Loucy (cell line): Measurements from ENCODE around the gene ARHGAP42.

Experiments
- H2AFZ ChIP-seq: fragments of 200-600 bp; sonication (generic); 2 replicates; pipeline ENCODE4 v1.6.0; 2016; ENCODE audit warnings: antibody characterized with exemption, mild to moderate bottlenecking, low read length, moderate library complexity
- H3F3A ChIP-seq: fragments of 200-600 bp; 2 replicates; pipeline ENCODE4 v1.6.0; 2016; ENCODE audit warnings: antibody characterized with exemption, low read depth, mild to moderate bottlenecking
- H3K27me3 ChIP-seq: fragments of 200-600 bp; sonication (generic); 2 replicates; pipeline ENCODE4 v1.6.1; 2014; ENCODE audit warnings: low read length, mild to moderate bottlenecking; ENCODE audit not compliant: insufficient read depth, poor library complexity, severe bottlenecking
- H3K36me3 ChIP-seq: fragments of 200-600 bp; sonication (generic); 2 replicates; pipeline ENCODE4 v1.6.1; 2016; ENCODE audit warnings: low read length; ENCODE audit not compliant: insufficient read depth
- H3K4me1 ChIP-seq: fragments of 200-600 bp; sonication (generic); 2 replicates; pipeline ENCODE4 v1.5.1; 2014; ENCODE audit warnings: low read length, mild to moderate bottlenecking; ENCODE audit not compliant: insufficient read depth, poor library complexity, severe bottlenecking
- H3K4me2 ChIP-seq: fragments of 200-600 bp; sonication (generic); 2 replicates; pipeline ENCODE4 v1.6.0; 2014; ENCODE audit warnings: antibody characterized with exemption, low read length, low read depth, mild to moderate bottlenecking; ENCODE audit not compliant: poor library complexity, severe bottlenecking
- H3K4me3 ChIP-seq: fragments of 200-600 bp; sonication (generic); 2 replicates; pipeline ENCODE4 v1.5.1; 2014; ENCODE audit warnings: low read length, mild to moderate bottlenecking, mixed read lengths; ENCODE audit not compliant: poor library complexity, severe bottlenecking
- H3K79me2 ChIP-seq: fragments of 200-600 bp; sonication (generic); 2 replicates; pipeline ENCODE4 v1.6.1; 2014; ENCODE audit warnings: low read length; ENCODE audit not compliant: insufficient read depth
- H3K9ac ChIP-seq: fragments of 200-600 bp; sonication (generic); 2 replicates; pipeline ENCODE4 v1.6.0; 2014; ENCODE audit warnings: mild to moderate bottlenecking, low read depth, low read length, moderate library complexity; ENCODE audit not compliant: poor library complexity, severe bottlenecking
- H3K9me2 ChIP-seq: fragments of 200-600 bp; sonication (generic); replicated peaks from 2 replicates; pipeline ENCODE4 v1.6.1; 2016; ENCODE audit warnings: low read depth, low read length, mixed read lengths
- H3K9me3 ChIP-seq: fragments of 200-600 bp; sonication (generic); 2 replicates; pipeline ENCODE4 v1.6.1; 2014; ENCODE audit warnings: mild to moderate bottlenecking, antibody characterized with exemption, low read length, low read depth; ENCODE audit not compliant: insufficient read depth
- H4K20me1 ChIP-seq: fragments of 200-600 bp; sonication (generic); 2 replicates; pipeline ENCODE4 v1.6.0; 2014; ENCODE audit warnings: antibody characterized with exemption, low read length, mild to moderate bottlenecking; ENCODE audit not compliant: insufficient read depth, poor library complexity, severe bottlenecking
- EZH2phosphoT487 ChIP-seq: fragments of 200-600 bp; IDR thresholded peaks from 2 replicates; pipeline ENCODE4 v1.6.1; 2018; ENCODE audit warnings: antibody characterized with exemption, mild to moderate bottlenecking, moderate library complexity, borderline replicate concordance
- TF ChIP-seq, protein P1 (sequence below): fragments of 200-600 bp; sonication (generic); conservative IDR thresholded peaks from 2 replicates; pipeline ENCODE4 v1.5.1; 2014; ENCODE audit warnings: mild to moderate bottlenecking, antibody characterized with exemption, low read length

Gene ARHGAP42, protein sequence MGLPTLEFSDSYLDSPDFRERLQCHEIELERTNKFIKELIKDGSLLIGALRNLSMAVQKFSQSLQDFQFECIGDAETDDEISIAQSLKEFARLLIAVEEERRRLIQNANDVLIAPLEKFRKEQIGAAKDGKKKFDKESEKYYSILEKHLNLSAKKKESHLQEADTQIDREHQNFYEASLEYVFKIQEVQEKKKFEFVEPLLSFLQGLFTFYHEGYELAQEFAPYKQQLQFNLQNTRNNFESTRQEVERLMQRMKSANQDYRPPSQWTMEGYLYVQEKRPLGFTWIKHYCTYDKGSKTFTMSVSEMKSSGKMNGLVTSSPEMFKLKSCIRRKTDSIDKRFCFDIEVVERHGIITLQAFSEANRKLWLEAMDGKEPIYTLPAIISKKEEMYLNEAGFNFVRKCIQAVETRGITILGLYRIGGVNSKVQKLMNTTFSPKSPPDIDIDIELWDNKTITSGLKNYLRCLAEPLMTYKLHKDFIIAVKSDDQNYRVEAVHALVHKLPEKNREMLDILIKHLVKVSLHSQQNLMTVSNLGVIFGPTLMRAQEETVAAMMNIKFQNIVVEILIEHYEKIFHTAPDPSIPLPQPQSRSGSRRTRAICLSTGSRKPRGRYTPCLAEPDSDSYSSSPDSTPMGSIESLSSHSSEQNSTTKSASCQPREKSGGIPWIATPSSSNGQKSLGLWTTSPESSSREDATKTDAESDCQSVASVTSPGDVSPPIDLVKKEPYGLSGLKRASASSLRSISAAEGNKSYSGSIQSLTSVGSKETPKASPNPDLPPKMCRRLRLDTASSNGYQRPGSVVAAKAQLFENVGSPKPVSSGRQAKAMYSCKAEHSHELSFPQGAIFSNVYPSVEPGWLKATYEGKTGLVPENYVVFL

DNA sequence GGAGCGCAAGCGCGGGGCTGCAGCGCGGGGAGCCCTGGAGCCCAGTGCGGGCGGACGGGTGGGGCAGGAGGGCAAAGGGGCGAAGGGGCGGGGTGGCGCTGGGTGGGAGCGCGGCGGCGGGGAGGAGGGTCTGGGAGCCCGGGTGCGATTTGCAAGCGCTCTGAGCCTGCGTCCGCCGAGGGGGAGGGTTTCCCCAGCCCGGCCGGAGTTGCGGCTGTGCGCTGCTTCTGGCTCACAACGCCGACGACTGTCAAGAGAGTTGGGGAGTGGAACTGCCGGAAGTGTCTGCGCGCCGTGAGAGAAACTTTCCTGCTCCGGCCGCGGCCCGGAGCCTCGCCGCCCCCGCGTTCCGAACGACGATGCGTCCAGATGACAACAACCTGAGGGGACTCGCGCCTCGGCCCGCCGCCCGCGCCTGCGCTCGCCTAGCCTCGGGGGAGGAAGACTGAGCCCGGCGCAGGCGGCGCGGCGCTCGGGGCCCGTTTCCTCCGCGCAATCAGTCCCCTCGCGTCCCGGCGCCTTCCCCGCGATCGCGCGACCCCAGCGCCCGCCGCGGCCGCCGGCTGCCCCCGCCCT, at the start of gene ARHGAP42:
Gene ARHGAP42 (plus strand): TSS at position 235 of the 576 bp plus-strand sequence. CDS start 391 bp downstream, outside the sequence.
- no peaks in the 10 kb centered on the region for H3K4me1 ChIP-seq
- H3F3A ChIP-seq, result no peaks in the 10 kb centered on the region
- H4K20me1 ChIP-seq, result no peaks in the 10 kb centered on the region
- no peak within 1 kb of the TSS for H3K9ac ChIP-seq
- no peaks in the 10 kb centered on the region for H3K27me3 ChIP-seq
- no peak within 1 kb of the TSS for H3K4me2 ChIP-seq
- no peaks in the 10 kb centered on the region for H3K9me2 ChIP-seq
- TF ChIP-seq, protein P1, sequence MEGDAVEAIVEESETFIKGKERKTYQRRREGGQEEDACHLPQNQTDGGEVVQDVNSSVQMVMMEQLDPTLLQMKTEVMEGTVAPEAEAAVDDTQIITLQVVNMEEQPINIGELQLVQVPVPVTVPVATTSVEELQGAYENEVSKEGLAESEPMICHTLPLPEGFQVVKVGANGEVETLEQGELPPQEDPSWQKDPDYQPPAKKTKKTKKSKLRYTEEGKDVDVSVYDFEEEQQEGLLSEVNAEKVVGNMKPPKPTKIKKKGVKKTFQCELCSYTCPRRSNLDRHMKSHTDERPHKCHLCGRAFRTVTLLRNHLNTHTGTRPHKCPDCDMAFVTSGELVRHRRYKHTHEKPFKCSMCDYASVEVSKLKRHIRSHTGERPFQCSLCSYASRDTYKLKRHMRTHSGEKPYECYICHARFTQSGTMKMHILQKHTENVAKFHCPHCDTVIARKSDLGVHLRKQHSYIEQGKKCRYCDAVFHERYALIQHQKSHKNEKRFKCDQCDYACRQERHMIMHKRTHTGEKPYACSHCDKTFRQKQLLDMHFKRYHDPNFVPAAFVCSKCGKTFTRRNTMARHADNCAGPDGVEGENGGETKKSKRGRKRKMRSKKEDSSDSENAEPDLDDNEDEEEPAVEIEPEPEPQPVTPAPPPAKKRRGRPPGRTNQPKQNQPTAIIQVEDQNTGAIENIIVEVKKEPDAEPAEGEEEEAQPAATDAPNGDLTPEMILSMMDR, result no peak
- no peak for TF ChIP-seq EZH2phosphoT487
- no peaks in the 10 kb centered on the region for H3K9me3 ChIP-seq
- H3K79me2 ChIP-seq, result no peaks in the 10 kb centered on the region
- H2AFZ ChIP-seq, result no peak within 1 kb of the TSS
- H3K4me3 ChIP-seq, result no peak within 1 kb of the TSS
- no peaks in the 10 kb centered on the region for H3K36me3 ChIP-seq

DNA sequence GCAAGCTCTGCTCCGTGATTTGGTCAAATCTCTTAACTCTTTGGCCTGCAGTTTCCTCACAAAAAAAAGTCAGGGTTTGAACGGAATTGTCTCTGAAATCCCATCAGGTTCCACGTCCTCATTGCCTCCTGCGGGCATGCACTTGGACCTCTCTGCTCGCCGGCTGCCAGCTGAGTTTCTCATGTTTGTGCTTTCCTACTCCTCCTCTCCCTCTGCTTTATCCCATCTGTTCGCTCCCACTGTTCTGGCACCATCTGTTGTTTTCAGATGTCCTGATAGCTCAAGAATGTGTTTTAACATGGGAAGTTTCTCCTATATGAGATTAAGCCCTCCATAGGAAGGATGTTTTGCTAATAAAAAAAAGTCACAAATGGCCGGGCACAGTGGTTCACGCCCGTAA, 49.4 kb upstream of the ARHGAP42 start:
- Histone ChIP-seq H3K4me3 (no peak overlapping the region), H3K9me3 (no peaks in the 10 kb centered on the region), H3F3A (no peaks in the 10 kb centered on the region), H3K9me2 (no peaks in the 10 kb centered on the region), H4K20me1 (no peaks in the 10 kb centered on the region), H2AFZ (no peak overlapping the region), H3K27me3 (no peaks in the 10 kb centered on the region), H3K4me2 (no peak overlapping the region), H3K36me3 (no peaks in the 10 kb centered on the region), H3K79me2 (no peaks in the 10 kb centered on the region), H3K9ac (no peak overlapping the region), H3K4me1 (no peaks in the 10 kb centered on the region)
- TF ChIP-seq EZH2phosphoT487, result no peak

DNA sequence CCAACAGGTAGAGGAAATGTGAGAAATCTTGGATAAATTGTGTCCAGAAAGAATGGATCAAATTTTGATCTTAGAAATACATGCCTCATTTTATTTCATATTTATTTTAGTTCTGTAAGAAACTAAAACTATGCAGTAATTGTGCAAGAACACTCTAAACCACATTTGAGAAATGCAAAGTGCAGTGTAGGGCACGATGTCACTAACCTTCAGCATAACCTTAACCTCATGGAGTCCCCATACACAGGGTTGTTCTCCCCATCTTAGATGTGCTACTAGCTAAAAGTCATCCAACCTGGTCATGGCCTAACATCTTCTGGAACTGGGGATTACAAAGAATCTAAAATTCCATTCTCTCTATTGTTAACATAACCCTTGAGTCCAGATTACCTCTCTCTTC, 48.4 kb upstream of the ARHGAP42 start:
- Histone ChIP-seq H3K4me3 (no peak overlapping the region), H3K9me2 (no peaks in the 10 kb centered on the region)

More for the DNA sequence above, 48.4 kb upstream of the ARHGAP42 start:
- Histone ChIP-seq H3K36me3 (no peaks in the 10 kb centered on the region), H3K9ac (no peak overlapping the region), H3K27me3 (no peaks in the 10 kb centered on the region), H4K20me1 (no peaks in the 10 kb centered on the region), H3K9me3 (no peaks in the 10 kb centered on the region), H3F3A (no peaks in the 10 kb centered on the region), H3K79me2 (no peaks in the 10 kb centered on the region), H3K4me1 (no peaks in the 10 kb centered on the region), H2AFZ (no peak overlapping the region), H3K4me2 (no peak overlapping the region)
- no peak for TF ChIP-seq EZH2phosphoT487
- TF ChIP-seq, protein P1, result no peak
